Pulmonary artery endothelial cell (primary cell): Measurements from ENCODE around the gene MRPL21. TPM values are rescaled to one million over a fixed set of nuclear protein-coding genes. Genes with fewer than 3 reads are reported as not detected.

Experiments used
- DNase-seq: peaks from one replicate; pipeline ENCODE4 v3.0.0-alpha.2; 2011; ENCODE audit warnings: low read depth, low spot score
- total RNA-seq: library from RNA; depleted of rRNA; stranded (reverse); fragments of >200 nt; gene quantifications from 2 replicates; pipeline ENCODE4 v1.2.3, GENCODE V29; 2014

Gene MRPL21
- total RNA-seq, 1 donor from 2014 or later = 88.8 TPM

- DNase-seq = no peak
These were observed 61.8 kb downstream of the MRPL21 start, which contains the start of gene CPT1A for GRCh38 chr11:68841718-68842426. CPT1A (minus strand) TSS chr11:68841916; CDS start chr11:68815474, 26,442 bp downstream.

Other genes with a start within 250 kb of the MRPL21 start
- 1.3 and 1.8 TPM in 2 replicates for gene GAL, start 219.3 kb downstream of the MRPL21 start, total RNA-seq
- gene TESMIN, start 152.3 kb downstream of the MRPL21 start, total RNA-seq = 1.5 and 1.9 TPM in 2 replicates
- 70.6 and 89.4 TPM in 2 replicates for gene CPT1A, start 61.9 kb downstream of the MRPL21 start, total RNA-seq
- 9.1 and 13.4 TPM in 2 replicates for gene IGHMBP2, start 59 bp upstream of the MRPL21 start, total RNA-seq
- not detected in 2 replicates for gene MRGPRD, start 77.2 kb upstream of the MRPL21 start, total RNA-seq
- gene MRGPRF, start 109.4 kb upstream of the MRPL21 start, total RNA-seq = not detected in 2 replicates
- 8.4 and 11.3 TPM in 2 replicates for gene TPCN2, start 145.1 kb upstream of the MRPL21 start, total RNA-seq